Thyroid gland (tissue), 4 donors: ENCODE results near the gene CCHCR1.

Experiments used
- CTCF ChIP-seq, 6 experiments: fragments of 200-600 bp in 3 of 6; fragments of 450-650 bp in 3 of 6; sonication (generic) in 3 of 6; IDR thresholded peaks; one replicate each; pipeline ENCODE4 v1.5.1; 2016 to 2019; ENCODE audit warnings: antibody characterized with exemption in 6 of 6, mild to moderate bottlenecking in 2 of 6, inconsistent platforms in 1 of 6, moderate library complexity in 1 of 6
- POLR2A ChIP-seq, 2 donors: fragments of 450-650 bp; IDR thresholded peaks; one replicate each; pipeline ENCODE4 v1.6.1; 2017; ENCODE audit warnings: antibody characterized with exemption in 2 of 2, mild to moderate bottlenecking in 2 of 2, moderate library complexity in 1 of 2

DNA sequence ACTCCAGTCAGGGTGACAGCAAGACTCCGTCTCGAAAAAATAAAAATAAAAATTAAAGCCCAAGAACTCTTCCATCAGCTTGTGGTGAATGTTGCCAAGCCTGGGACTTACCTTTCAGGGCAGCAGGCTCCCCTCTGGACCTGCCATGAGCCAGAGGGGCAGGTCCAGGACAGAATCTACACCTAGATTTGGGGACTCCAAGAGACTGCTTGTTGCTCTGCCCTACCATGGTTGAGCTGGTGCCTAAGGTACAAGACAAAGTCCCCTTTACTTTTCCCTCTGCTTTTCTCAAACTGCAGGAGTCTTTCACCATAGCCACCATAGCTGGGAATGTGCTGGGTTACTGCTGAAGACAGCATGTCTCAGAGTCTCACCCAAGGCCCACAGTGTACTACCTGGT lies 54.5 kb downstream of the CCHCR1 start:
- no peak for TF ChIP-seq POLR2A (IDR thresholded peaks at IDR 0.05)
- no peak for TF ChIP-seq CTCF (IDR thresholded peaks at IDR 0.05)
